Endothelial cell of umbilical vein (primary cell): ENCODE data around the gene VKORC1. TPM values are rescaled to one million over a fixed set of nuclear protein-coding genes. Genes with fewer than 3 reads are reported as not detected.
A peak's percentile ranks its signal among the peaks of the same experiment; 100 is the strongest.

ENCODE experiments used
- BruUV-seq: library from RNA; stranded (reverse); fragments of 400-500 nt; replicated peaks from 2 replicates; lab custom pipeline; 2021; lab: Mats Ljungman, UMichigan
- CTCF ChIA-PET: fragments of 300-600, 350-600 bp; sonication (Branson Sonifier 250); formaldehyde crosslinking; loops from one replicate; lab custom pipeline; 2021; ENCODE audit warnings: antibody characterized with exemption, inconsistent platforms; lab: Charles Lee
- POLR2A ChIA-PET: fragments of 300-600, 350-600 bp; sonication (Branson Sonifier 250); formaldehyde crosslinking; loops from one replicate; lab custom pipeline; 2021; ENCODE audit warnings: antibody characterized with exemption, inconsistent platforms; lab: Charles Lee
- DNase-seq: peaks from one replicate; pipeline ENCODE4 v3.0.0-alpha.2; 2011; ENCODE audit warnings: low read depth, low spot score
- FAIRE-seq: peaks from 2 replicates; lab custom pipeline; 2011; peaks lifted over from hg19 to GRCh38; lab: Jason Lieb, UNC
- H2AFZ ChIP-seq: 2 replicates; pipeline ENCODE4 v1.6.0; 2012; ENCODE audit warnings: low read depth, low read length, control low read depth, inconsistent platforms
- H3K27ac ChIP-seq: 2 replicates; pipeline ENCODE4 v1.5.1; 2011; ENCODE audit warnings: low read depth, mild to moderate bottlenecking, control low read depth, low read length, moderate library complexity; ENCODE audit not compliant: insufficient read depth
- H3K27me3 ChIP-seq, 2 experiments: 2 replicates each; pipeline versions ENCODE4 v1.6.0 to v1.6.1; 2011; ENCODE audit warnings: low read length in 2 of 2, mixed read lengths in 1 of 2; ENCODE audit not compliant: control insufficient read depth in 2 of 2, insufficient read depth in 2 of 2
- H3K36me3 ChIP-seq, 2 experiments: 2 replicates in 1 of 2; 3 replicates in 1 of 2; pipeline ENCODE4 v1.5.1; 2011; ENCODE audit warnings: low read length in 2 of 2, mild to moderate bottlenecking in 1 of 2, moderate library complexity in 1 of 2; ENCODE audit not compliant: control insufficient read depth in 2 of 2, insufficient read depth in 2 of 2; ENCODE audit errors: extremely low read depth in 1 of 2
- H3K4me1 ChIP-seq: 3 replicates; pipeline ENCODE4 v1.5.1; 2011; ENCODE audit warnings: mild to moderate bottlenecking, low read length; ENCODE audit not compliant: control insufficient read depth, insufficient read depth; ENCODE audit errors: extremely low read depth
- H3K4me2 ChIP-seq: 2 replicates; pipeline ENCODE4 v1.6.1; 2011; ENCODE audit warnings: low read length, control low read depth, mixed read lengths; ENCODE audit not compliant: insufficient read depth
- H3K4me3 ChIP-seq, 3 experiments: fragments of 200-600 bp in 1 of 3; sonication (generic), shearing (Covaris generic) in 1 of 3; replicated peaks in 1 of 3; 2 replicates each; pipeline ENCODE4 v1.5.1; 2011 to 2016; ENCODE audit warnings: control low read depth in 3 of 3, low read length in 3 of 3, mild to moderate bottlenecking in 2 of 3, inconsistent platforms in 1 of 3, low read depth in 1 of 3, moderate library complexity in 1 of 3; ENCODE audit not compliant: insufficient read depth in 1 of 3
- H3K79me2 ChIP-seq: 2 replicates; pipeline ENCODE4 v1.6.0; 2012; ENCODE audit warnings: low read length, inconsistent platforms; ENCODE audit not compliant: control insufficient read depth, insufficient read depth
- H3K9ac ChIP-seq: replicated peaks from 2 replicates; pipeline ENCODE3; 2011; ENCODE audit warnings: low read length, control low read depth; ENCODE audit not compliant: insufficient read depth; ENCODE audit errors: extremely low read depth
- H3K9me1 ChIP-seq: replicated peaks from 3 replicates; pipeline ENCODE4 v1.6.0; 2011; ENCODE audit warnings: mild to moderate bottlenecking, low read length; ENCODE audit not compliant: control insufficient read depth, insufficient read depth; ENCODE audit errors: extremely low read depth
- H3K9me3 ChIP-seq: replicated peaks from 2 replicates; pipeline ENCODE4 v1.5.1; 2012; ENCODE audit warnings: low read length, inconsistent platforms; ENCODE audit not compliant: control insufficient read depth, insufficient read depth
- H4K20me1 ChIP-seq: replicated peaks from 2 replicates; pipeline ENCODE3; 2011; ENCODE audit warnings: mild to moderate bottlenecking, low read length; ENCODE audit not compliant: control insufficient read depth, insufficient read depth; ENCODE audit errors: extremely low read depth
- GATA2 ChIP-seq: IDR thresholded peaks from 2 replicates; pipeline ENCODE4 v1.7.0; 2011; ENCODE audit warnings: low read depth, mild to moderate bottlenecking, moderate library complexity, mixed read lengths, low read length; ENCODE audit not compliant: insufficient read length, insufficient read depth
- JUN ChIP-seq: IDR thresholded peaks from 2 replicates; pipeline ENCODE4 v1.6.1; 2011; ENCODE audit warnings: borderline replicate concordance, low read depth; ENCODE audit not compliant: insufficient read length, insufficient read depth
- MYC ChIP-seq: IDR thresholded peaks from one replicate; pipeline ENCODE4 v1.6.1; 2011; ENCODE audit warnings: mild to moderate bottlenecking, low read depth, low read length
- POLR2AphosphoS5 ChIP-seq: IDR thresholded peaks from 2 replicates; pipeline ENCODE4 v1.6.1; 2012; ENCODE audit warnings: low read depth, mild to moderate bottlenecking, control low read depth, low read length, moderate library complexity; ENCODE audit not compliant: insufficient read depth
- dilution Hi-C: fragments of 300-500 bp; cut with MboI; formaldehyde crosslinking; loops from one replicate; pipeline ENCODE4 v1.15.0; 2019; ENCODE audit warnings: low sequenced_read_pairs; ENCODE audit not compliant: extremely low pct_ligation_motif_present
- intact Hi-C: fragments of 100-400 bp; cut with micrococcal nuclease; formaldehyde crosslinking; loops from one replicate; pipeline ENCODE4 v1.10.0; 2022
- polyA plus RNA-seq, 4 experiments: library from polyadenylated mRNA; depleted of rRNA in 3 of 4; stranded (reverse) in 3 of 4; unstranded in 1 of 4; fragments of >200 nt; gene quantifications; 2 replicates each; pipeline versions ENCODE4 v1.2.1 to v1.2.3, GENCODE V29; 2011 to 2012; ENCODE audit warnings: missing spikeins in 1 of 4
- total RNA-seq: library from RNA; stranded (reverse); gene quantifications from 2 replicates; pipeline ENCODE4 v1.2.3, GENCODE V29; 2021
- TF ChIP-seq, protein P1 (sequence below), 2 donors: IDR thresholded peaks; 1 replicate in 1 of 2; 2 replicates in 1 of 2; pipeline ENCODE4 v1.5.1; 2011; ENCODE audit warnings: low read length in 2 of 2, mild to moderate bottlenecking in 2 of 2, moderate library complexity in 2 of 2, control low read depth in 1 of 2, inconsistent platforms in 1 of 2, low read depth in 1 of 2; ENCODE audit not compliant: insufficient read depth in 1 of 2; ENCODE audit errors: extremely low read depth in 1 of 2
- TF ChIP-seq, protein P2 (sequence below): IDR thresholded peaks from 2 replicates; pipeline ENCODE4 v1.6.1; 2011; ENCODE audit not compliant: insufficient read depth, insufficient read length

Gene VKORC1
- total and polyA plus RNA-seq, 2 donors (not counting 3 experiments of a cell fraction or from before 2014, with no cell fraction given), result 93.5 to 586 TPM

DNA sequence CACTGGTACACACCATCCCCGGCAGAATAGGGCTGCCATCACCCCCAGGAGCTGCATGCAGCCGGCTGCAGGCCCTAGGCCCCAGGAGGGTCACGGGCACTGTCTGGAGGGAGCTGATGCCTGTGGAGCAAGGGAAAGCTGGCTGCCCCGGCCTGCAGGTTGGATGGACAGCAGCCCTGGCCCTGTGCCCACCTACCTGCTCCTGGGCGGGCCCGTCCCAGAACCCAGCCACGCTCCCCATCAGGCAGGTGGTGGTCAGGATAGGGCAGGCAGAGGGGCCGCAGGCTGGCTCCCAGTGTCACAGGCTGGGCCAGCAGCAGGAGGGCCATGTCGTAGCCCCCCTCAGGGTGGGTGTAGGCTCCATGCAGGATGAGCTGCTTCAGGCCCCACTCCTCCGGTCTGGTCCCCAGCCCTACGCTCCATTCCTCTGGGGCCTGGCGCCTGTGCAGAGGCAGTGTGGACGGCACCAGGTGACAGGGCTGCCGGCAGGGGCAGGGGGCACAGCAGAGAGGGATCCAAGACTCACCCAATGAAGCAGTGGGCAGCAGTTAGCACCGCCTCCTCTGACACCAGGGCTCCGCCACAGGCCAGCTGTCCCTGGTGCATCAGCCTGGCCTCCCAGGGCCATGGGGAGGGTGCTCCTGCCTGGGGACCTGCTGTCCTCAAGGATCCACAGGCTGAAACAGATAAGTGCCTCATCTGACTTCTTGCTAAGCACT, 9.9 kb downstream of the VKORC1 start:
- no peak overlapping the region for H3K9ac ChIP-seq
- no peaks in the 10 kb centered on the region for H4K20me1 ChIP-seq
- no peak overlapping the region for H2AFZ ChIP-seq
- ChIA-PET POLR2A (interaction anchor here (0.5 to 1.9 kb wide), 3 partner anchors 11 to 68 kb away, joined by 3 to 6 read pairs (median 5); partner anchors contain the start of genes ZNF646 and ZNF668), CTCF (interaction anchor here (1.5 to 1.8 kb wide), 2 partner anchors 16 to 100 kb away, joined by 3 to 5 read pairs; partner anchors contain the start of gene HSD3B7)
- no peaks in the 10 kb centered on the region for H3K9me3 ChIP-seq
- H3K79me2 ChIP-seq, result no peaks in the 10 kb centered on the region
- dilution Hi-C loops (no loop called here), intact Hi-C loops (no loop called here)
- no peak overlapping the region for H3K4me2 ChIP-seq
- BruUV-seq, result no TSS peak
- no peak overlapping the region for H3K4me3 ChIP-seq
- TF ChIP-seq, protein P1, sequence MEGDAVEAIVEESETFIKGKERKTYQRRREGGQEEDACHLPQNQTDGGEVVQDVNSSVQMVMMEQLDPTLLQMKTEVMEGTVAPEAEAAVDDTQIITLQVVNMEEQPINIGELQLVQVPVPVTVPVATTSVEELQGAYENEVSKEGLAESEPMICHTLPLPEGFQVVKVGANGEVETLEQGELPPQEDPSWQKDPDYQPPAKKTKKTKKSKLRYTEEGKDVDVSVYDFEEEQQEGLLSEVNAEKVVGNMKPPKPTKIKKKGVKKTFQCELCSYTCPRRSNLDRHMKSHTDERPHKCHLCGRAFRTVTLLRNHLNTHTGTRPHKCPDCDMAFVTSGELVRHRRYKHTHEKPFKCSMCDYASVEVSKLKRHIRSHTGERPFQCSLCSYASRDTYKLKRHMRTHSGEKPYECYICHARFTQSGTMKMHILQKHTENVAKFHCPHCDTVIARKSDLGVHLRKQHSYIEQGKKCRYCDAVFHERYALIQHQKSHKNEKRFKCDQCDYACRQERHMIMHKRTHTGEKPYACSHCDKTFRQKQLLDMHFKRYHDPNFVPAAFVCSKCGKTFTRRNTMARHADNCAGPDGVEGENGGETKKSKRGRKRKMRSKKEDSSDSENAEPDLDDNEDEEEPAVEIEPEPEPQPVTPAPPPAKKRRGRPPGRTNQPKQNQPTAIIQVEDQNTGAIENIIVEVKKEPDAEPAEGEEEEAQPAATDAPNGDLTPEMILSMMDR (IDR thresholded peaks at IDR 0.05; ENCODE audit: extremely low read depth in 1 of 2, insufficient read depth in 1 of 2, low read depth in 1 of 2, low read length in 2 of 2), result no peak
- TF ChIP-seq, protein P2, sequence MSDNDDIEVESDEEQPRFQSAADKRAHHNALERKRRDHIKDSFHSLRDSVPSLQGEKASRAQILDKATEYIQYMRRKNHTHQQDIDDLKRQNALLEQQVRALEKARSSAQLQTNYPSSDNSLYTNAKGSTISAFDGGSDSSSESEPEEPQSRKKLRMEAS, result no peak
- TF ChIP-seq GATA2, result no peak
- peak; percentile 20 for TF ChIP-seq POLR2AphosphoS5
- TF ChIP-seq MYC, result no peak
- no peak for TF ChIP-seq JUN
- no peaks in the 10 kb centered on the region for H3K4me1 ChIP-seq
- no peak overlapping the region for H3K27ac ChIP-seq
- DNase-seq (no peak), FAIRE-seq (no peak)
- H3K36me3 ChIP-seq, result peaks cover 0 to 17% of the 10 kb centered on the region in 2 experiments
- H3K27me3 ChIP-seq, result no peaks in the 10 kb centered on the region
- H3K9me1 ChIP-seq, result no peaks in the 10 kb centered on the region
